Fibroblast of lung (primary cell): ENCODE results near the gene UBE2L3. TPM values are rescaled to one million over a fixed set of nuclear protein-coding genes. Genes with fewer than 3 reads are reported as not detected.
"Not testable (repeated sequence)": the region's sequence is repeated elsewhere in the genome, so short reads cannot be mapped to it uniquely, and the experiment has no call there.

Experiments used
- DNase-seq, 2 donors: peaks; one replicate each; pipeline versions ENCODE4 v3.0.0 to v3.0.0-alpha.2; 2010; ENCODE audit warnings: low read depth in 2 of 2
- H2AFZ ChIP-seq: 2 replicates; pipeline ENCODE4 v1.5.1; 2012; ENCODE audit warnings: low read length, control low read depth, inconsistent platforms
- H3K27ac ChIP-seq: 2 replicates; pipeline ENCODE4 v1.5.1; 2011; ENCODE audit warnings: low read length, control low read depth; ENCODE audit not compliant: insufficient read depth
- H3K27me3 ChIP-seq: 2 replicates; pipeline ENCODE4 v1.5.1; 2011; ENCODE audit warnings: mild to moderate bottlenecking, low read length; ENCODE audit not compliant: control insufficient read depth, insufficient read depth
- H3K36me3 ChIP-seq: 2 replicates; pipeline ENCODE4 v1.5.1; 2011; ENCODE audit warnings: low read length; ENCODE audit not compliant: control insufficient read depth, insufficient read depth
- H3K4me1 ChIP-seq: 2 replicates; pipeline ENCODE4 v1.5.1; 2011; ENCODE audit warnings: low read length; ENCODE audit not compliant: control insufficient read depth, insufficient read depth; ENCODE audit errors: extremely low read depth
- H3K4me2 ChIP-seq: 2 replicates; pipeline ENCODE4 v1.5.1; 2011; ENCODE audit warnings: low read length, control low read depth; ENCODE audit not compliant: insufficient read depth; ENCODE audit errors: extremely low read depth
- H3K4me3 ChIP-seq, 4 experiments: fragments of 200-600 bp in 1 of 4; sonication (generic) in 1 of 4; replicated peaks in 1 of 4; 2 replicates each; pipeline ENCODE4 v1.5.1; 2011 to 2016; ENCODE audit warnings: low read length in 4 of 4, low read depth in 3 of 4, mild to moderate bottlenecking in 3 of 4, control low read depth in 2 of 4, inconsistent platforms in 1 of 4, mixed read lengths in 1 of 4; ENCODE audit not compliant: insufficient read depth in 1 of 4; ENCODE audit errors: control extremely low read depth in 1 of 4
- H3K79me2 ChIP-seq: 2 replicates; pipeline ENCODE4 v1.5.1; 2012; ENCODE audit warnings: mild to moderate bottlenecking, low read length, inconsistent platforms; ENCODE audit not compliant: control insufficient read depth, insufficient read depth
- H3K9ac ChIP-seq: 2 replicates; pipeline ENCODE4 v1.5.1; 2011; ENCODE audit warnings: mild to moderate bottlenecking, low read length, control low read depth; ENCODE audit not compliant: insufficient read depth
- H3K9me3 ChIP-seq: 2 replicates; pipeline ENCODE4 v1.5.1; 2012; ENCODE audit warnings: low read depth, low read length; ENCODE audit not compliant: control insufficient read depth, insufficient read depth
- H4K20me1 ChIP-seq: 2 replicates; pipeline ENCODE4 v1.5.1; 2011; ENCODE audit warnings: low read length; ENCODE audit not compliant: control insufficient read depth, insufficient read depth; ENCODE audit errors: extremely low read depth
- EZH2 ChIP-seq: IDR thresholded peaks from 2 replicates; pipeline ENCODE4 v1.5.1; 2012; ENCODE audit warnings: low read length, control low read depth, mild to moderate bottlenecking; ENCODE audit errors: missing control alignments
- polyA plus RNA-seq, 2 donors: library from polyadenylated mRNA; depleted of rRNA in 1 of 2; stranded (reverse) in 1 of 2; unstranded in 1 of 2; fragments of >200 nt; gene quantifications; 2 replicates each; pipeline ENCODE4 v1.2.1, GENCODE V29; 2011 to 2012; ENCODE audit warnings: missing spikeins in 1 of 2
- total RNA-seq: library from RNA; depleted of rRNA; stranded (reverse); fragments of >200 nt; gene quantifications from 2 replicates; pipeline ENCODE4 v1.2.1, GENCODE V29; 2014
- TF ChIP-seq, protein P1 (sequence below), 2 donors: IDR thresholded peaks in 1 of 2; conservative IDR thresholded peaks in 1 of 2; 1 replicate in 1 of 2; 2 replicates in 1 of 2; pipeline ENCODE4 v1.5.1; 2011 to 2012; ENCODE audit warnings: low read length in 2 of 2, control low read depth in 1 of 2, inconsistent platforms in 1 of 2, low read depth in 1 of 2, mild to moderate bottlenecking in 1 of 2

UBE2L3 gene
- total and polyA plus RNA-seq, 2 donors (not counting 1 experiment from before 2014, with no cell fraction given) = 23.8 to 82.4 TPM

DNA sequence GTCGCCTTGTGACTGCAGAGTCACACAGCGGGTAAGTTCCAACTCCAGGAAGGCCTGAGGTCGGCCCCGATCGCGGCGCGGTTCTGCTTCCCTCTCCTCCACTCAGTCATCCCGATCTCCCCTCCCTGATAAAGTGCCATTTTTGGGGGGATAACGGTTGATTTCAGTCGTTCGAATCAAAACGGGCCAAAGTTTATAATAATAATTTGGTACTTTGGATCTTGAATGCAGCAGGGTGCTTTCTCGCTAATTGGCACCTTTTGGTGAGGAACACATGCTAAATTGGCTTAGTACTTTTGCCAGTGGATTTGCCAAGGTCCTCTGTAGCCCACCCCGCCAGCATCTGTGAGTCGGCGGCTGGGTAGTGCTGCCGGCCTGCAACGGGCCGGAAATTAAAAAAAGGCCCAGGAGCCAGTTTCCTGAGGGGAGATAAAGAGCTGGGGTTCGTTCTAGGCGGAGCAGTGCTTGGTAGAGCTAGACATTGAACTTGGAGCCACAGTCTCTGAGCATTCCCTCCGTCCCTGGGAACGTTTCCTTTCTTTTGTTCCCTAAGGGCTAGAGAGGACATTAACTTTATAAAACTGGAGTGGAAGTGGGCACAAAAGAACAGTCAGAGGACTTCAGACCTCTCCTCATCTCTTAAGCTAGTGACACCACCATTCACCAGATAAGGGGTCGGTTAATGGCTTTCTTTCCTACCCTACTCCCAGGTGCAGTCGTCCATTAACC lies 997 bp downstream of the UBE2L3 start:
- H3K27ac ChIP-seq = peak overlapping the region; percentile 96
- peaks cover 10% of the 10 kb centered on the region for H3K4me1 ChIP-seq
- H3K9ac ChIP-seq = peak overlapping the region; percentile 99
- H3K79me2 ChIP-seq = peaks cover 61% of the 10 kb centered on the region
- peak overlapping the region; percentile 99 for H3K4me2 ChIP-seq
- peak overlapping the region; percentile 71 to 92 (median 81) for H3K4me3 ChIP-seq
- H4K20me1 ChIP-seq = peaks cover 11% of the 10 kb centered on the region
- no peak overlapping the region for H2AFZ ChIP-seq
- DNase-seq = peak; percentile 28 to 32
- TF ChIP-seq, protein P1, sequence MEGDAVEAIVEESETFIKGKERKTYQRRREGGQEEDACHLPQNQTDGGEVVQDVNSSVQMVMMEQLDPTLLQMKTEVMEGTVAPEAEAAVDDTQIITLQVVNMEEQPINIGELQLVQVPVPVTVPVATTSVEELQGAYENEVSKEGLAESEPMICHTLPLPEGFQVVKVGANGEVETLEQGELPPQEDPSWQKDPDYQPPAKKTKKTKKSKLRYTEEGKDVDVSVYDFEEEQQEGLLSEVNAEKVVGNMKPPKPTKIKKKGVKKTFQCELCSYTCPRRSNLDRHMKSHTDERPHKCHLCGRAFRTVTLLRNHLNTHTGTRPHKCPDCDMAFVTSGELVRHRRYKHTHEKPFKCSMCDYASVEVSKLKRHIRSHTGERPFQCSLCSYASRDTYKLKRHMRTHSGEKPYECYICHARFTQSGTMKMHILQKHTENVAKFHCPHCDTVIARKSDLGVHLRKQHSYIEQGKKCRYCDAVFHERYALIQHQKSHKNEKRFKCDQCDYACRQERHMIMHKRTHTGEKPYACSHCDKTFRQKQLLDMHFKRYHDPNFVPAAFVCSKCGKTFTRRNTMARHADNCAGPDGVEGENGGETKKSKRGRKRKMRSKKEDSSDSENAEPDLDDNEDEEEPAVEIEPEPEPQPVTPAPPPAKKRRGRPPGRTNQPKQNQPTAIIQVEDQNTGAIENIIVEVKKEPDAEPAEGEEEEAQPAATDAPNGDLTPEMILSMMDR (conservative IDR thresholded peaks at IDR 0.05 in 1 of 2, IDR thresholded peaks at IDR 0.05 in 1 of 2; ENCODE audit: low read depth in 1 of 2, low read length in 2 of 2) = no peak
- no peak for TF ChIP-seq EZH2
- H3K9me3 ChIP-seq = no peaks in the 10 kb centered on the region
- no peaks in the 10 kb centered on the region for H3K27me3 ChIP-seq
- peaks cover 3% of the 10 kb centered on the region for H3K36me3 ChIP-seq

DNA sequence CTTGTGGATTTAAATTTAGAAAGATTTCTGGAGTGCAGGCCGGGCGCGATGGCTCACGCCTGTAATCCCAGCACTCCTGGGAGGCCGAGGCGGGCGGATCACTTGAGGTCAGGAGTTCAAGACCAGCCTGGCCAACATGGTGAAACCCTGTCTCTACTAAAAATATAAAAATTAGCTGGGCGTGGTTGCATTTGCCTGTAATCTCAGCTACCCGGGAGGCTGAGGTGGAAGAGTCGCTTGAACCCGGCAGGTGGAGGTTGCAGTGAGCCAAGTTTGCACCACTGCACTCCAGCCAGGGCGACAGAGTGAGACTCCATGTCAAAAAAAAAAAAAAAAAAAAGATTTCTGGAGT lies 1.5 kb downstream of the UBE2L3 start:
- H3K36me3 ChIP-seq, DNase-seq, H3K27me3 ChIP-seq, H3K9ac ChIP-seq, H2AFZ ChIP-seq, H3K9me3 ChIP-seq: not testable (repeated sequence)
- H3K79me2 ChIP-seq = peaks cover 66% of the 10 kb centered on the region
- H3K4me1 ChIP-seq = peaks cover 12% of the 10 kb centered on the region
- H3K4me3 ChIP-seq = peak overlapping the region; percentile 71 to 92 (median 81)
- peak overlapping the region; percentile 96 for H3K27ac ChIP-seq
- peaks cover 15% of the 10 kb centered on the region for H4K20me1 ChIP-seq
- H3K4me2 ChIP-seq = peak overlapping the region; percentile 99

DNA sequence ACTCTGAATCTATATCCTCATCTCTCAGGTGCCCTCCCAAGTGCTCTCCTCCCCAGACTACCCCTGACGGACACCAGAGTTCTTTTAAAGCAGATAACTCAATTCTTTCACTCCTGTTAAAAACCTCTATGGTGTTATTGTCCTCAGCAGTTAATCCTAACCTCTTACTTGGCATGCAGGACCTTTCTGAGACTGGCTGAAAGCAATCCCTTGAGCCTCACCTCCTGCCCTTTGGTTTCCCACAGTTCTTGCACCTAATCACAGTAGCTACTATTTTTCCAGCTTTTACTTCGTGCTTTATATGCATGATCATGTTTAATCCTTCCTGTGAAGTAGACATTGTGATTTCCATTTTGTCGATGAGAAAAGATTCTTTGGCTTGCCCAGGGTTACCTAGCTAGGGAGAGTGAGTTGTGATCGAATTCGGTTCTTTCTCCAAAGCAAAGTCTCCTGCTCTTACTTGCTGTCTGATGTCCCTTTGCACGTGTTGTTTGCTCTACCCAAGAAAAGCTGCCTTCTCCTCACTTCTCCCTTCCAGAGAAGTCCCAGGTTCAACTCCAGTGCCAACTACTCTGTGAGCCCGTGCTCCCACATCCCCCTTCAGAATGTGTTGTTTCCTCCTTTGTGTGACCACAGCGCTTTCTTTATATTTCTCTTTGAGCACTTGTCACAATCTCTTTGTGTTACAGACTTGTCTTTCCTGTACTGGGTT lies 2.1 kb downstream of the UBE2L3 start:
- Histone ChIP-seq H3K27ac (no peak overlapping the region), H3K4me2 (peak overlapping the region; percentile 18), H3K9ac (no peak overlapping the region), H2AFZ (no peak overlapping the region), H3K4me1 (peaks cover 12% of the 10 kb centered on the region), H3K27me3 (no peaks in the 10 kb centered on the region), H3K9me3 (no peaks in the 10 kb centered on the region), H4K20me1 (peaks cover 17% of the 10 kb centered on the region), H3K4me3 (peak overlapping the region; percentile 41 to 89 (median 72)), H3K36me3 (peaks cover 3% of the 10 kb centered on the region), H3K79me2 (peaks cover 72% of the 10 kb centered on the region)
- DNase-seq = no peak
- TF ChIP-seq, protein P1 (conservative IDR thresholded peaks at IDR 0.05 in 1 of 2, IDR thresholded peaks at IDR 0.05 in 1 of 2; ENCODE audit: low read depth in 1 of 2, low read length in 2 of 2) = no peak
- no peak for TF ChIP-seq EZH2
